CD4-positive, CD25-positive, alpha-beta regulatory T cell (primary cell): ENCODE data around the gene TSPAN3. TPM values are rescaled to one million over a fixed set of nuclear protein-coding genes. Genes with fewer than 3 reads are reported as not detected.

Experiments used
- ATAC-seq, 2 donors: fragments of 150-1000 bp; cut with Tn5 transposase; one replicate each; pipeline ENCODE4 v1.10.0; 2021; ENCODE audit warnings: low read depth in 2 of 2, moderate number of reproducible peaks in 2 of 2, moderate library complexity in 1 of 2
- DNase-seq, 3 donors: peaks; one replicate each; pipeline versions ENCODE4 v3.0.0 to v3.0.0-alpha.2; 2012 to 2022; ENCODE audit warnings: mixed read lengths in 1 of 3
- H3K27ac ChIP-seq: one replicate; pipeline ENCODE4 v1.7.0; 2013; ENCODE audit warnings: mild to moderate bottlenecking, low read length; ENCODE audit not compliant: insufficient read depth, poor library complexity, severe bottlenecking
- H3K27me3 ChIP-seq: one replicate; pipeline ENCODE4 v1.7.0; 2013; ENCODE audit warnings: low read length; ENCODE audit not compliant: control insufficient read depth, insufficient read depth
- H3K36me3 ChIP-seq: one replicate; pipeline ENCODE4 v1.7.0; 2013; ENCODE audit warnings: mild to moderate bottlenecking, low read length, moderate library complexity; ENCODE audit not compliant: control insufficient read depth, insufficient read depth
- H3K4me1 ChIP-seq: 2 replicates; pipeline ENCODE4 v1.7.0; 2013; ENCODE audit warnings: mild to moderate bottlenecking, low read length; ENCODE audit not compliant: insufficient read depth, control insufficient read depth, poor library complexity, severe bottlenecking
- H3K4me3 ChIP-seq: one replicate; pipeline ENCODE4 v1.7.0; 2013; ENCODE audit warnings: low read depth, mild to moderate bottlenecking, low read length, moderate library complexity
- H3K9me3 ChIP-seq, 2 experiments: 1 replicate in 1 of 2; 2 replicates in 1 of 2; pipeline ENCODE4 v1.7.0; 2013; ENCODE audit warnings: low read length in 2 of 2, mild to moderate bottlenecking in 1 of 2, moderate library complexity in 1 of 2; ENCODE audit not compliant: control insufficient read depth in 2 of 2
- H3K27ac Mint-ChIP-seq, 3 donors: one replicate each; pipeline ENCODE4 v1.8.0; 2020 to 2022; ENCODE audit warnings: mild to moderate bottlenecking in 3 of 3, mixed read lengths in 3 of 3, moderate library complexity in 2 of 3
- H3K27me3 Mint-ChIP-seq: one replicate; pipeline ENCODE4 v1.8.0; 2022; ENCODE audit warnings: mild to moderate bottlenecking, mixed read lengths
- H3K36me3 Mint-ChIP-seq: one replicate; pipeline ENCODE4 v1.8.0; 2020; ENCODE audit warnings: mixed read lengths
- H3K4me1 Mint-ChIP-seq, 4 donors: one replicate each; pipeline ENCODE4 v1.8.0; 2020 to 2022; ENCODE audit warnings: mixed read lengths in 4 of 4, mild to moderate bottlenecking in 1 of 4
- H3K4me3 Mint-ChIP-seq, 4 donors: one replicate each; pipeline ENCODE4 v1.8.0; 2020 to 2022; ENCODE audit warnings: mild to moderate bottlenecking in 4 of 4, mixed read lengths in 4 of 4, moderate library complexity in 3 of 4
- H3K9me3 Mint-ChIP-seq, 7 donors: one replicate each; pipeline ENCODE4 v1.8.0; 2020 to 2022; ENCODE audit warnings: mixed read lengths in 7 of 7, mild to moderate bottlenecking in 3 of 7, moderate library complexity in 2 of 7
- polyA plus RNA-seq, 4 donors: library from polyadenylated mRNA; unstranded; fragments of 300-500 nt; fragmentation: Illumina TruSeq; gene quantifications; one replicate each; pipeline ENCODE4 v1.2.3, GENCODE V29; 2021
- total RNA-seq: library from RNA; stranded (reverse); gene quantifications from one replicate; pipeline ENCODE4 v1.2.3, GENCODE V29; 2022

Gene TSPAN3
- total and polyA plus RNA-seq, 5 donors from 2014 or later = 5.4 to 31.0 (median 24.2) TPM

- peaks cover 8% of the 10 kb centered on the region for H3K36me3 Mint-ChIP-seq
- peaks cover 39% of the 10 kb centered on the region for H3K36me3 ChIP-seq
- DNase-seq = no peak
These were observed 36.0 kb downstream of the TSPAN3 start for GRCh38 chr15:77034695-77035489.

GRCh38 chr15:77033729-77034671, 36.9 kb downstream of the TSPAN3 start:
- Histone ChIP-seq H3K9me3 (no peaks in the 10 kb centered on the region), H3K27ac (no peak overlapping the region), H3K27me3 (no peaks in the 10 kb centered on the region), H3K4me1 (no peaks in the 10 kb centered on the region), H3K36me3 (peaks cover 48% of the 10 kb centered on the region), H3K4me3 (no peak overlapping the region)
- Mint-ChIP-seq H3K9me3 (peaks cover 0 to 7% (median 1%) of the 10 kb centered on the region in 7 donors), H3K27ac (peak overlapping the region in 1 of 3 donors; percentile 67), H3K4me3 (no peak overlapping the region), H3K27me3 (no peaks in the 10 kb centered on the region), H3K4me1 (peaks cover 0 to 2% (median 0%) of the 10 kb centered on the region in 4 donors), H3K36me3 (peaks cover 8% of the 10 kb centered on the region)
- DNase-seq (no peak), ATAC-seq (no peak)

More at GRCh38 chr15:77034695-77035489, 36.0 kb downstream of the TSPAN3 start:
- H3K4me1 ChIP-seq = no peaks in the 10 kb centered on the region
- ATAC-seq = peak in 1 of 2 donors; percentile 34
- Mint-ChIP-seq H3K9me3 (peaks cover 0 to 11% (median 1%) of the 10 kb centered on the region in 7 donors), H3K27ac (peak overlapping the region in 2 of 3 donors; percentile 25 to 67), H3K27me3 (no peaks in the 10 kb centered on the region), H3K4me3 (no peak overlapping the region), H3K4me1 (peaks cover 0 to 2% (median 0%) of the 10 kb centered on the region in 4 donors)
- no peak overlapping the region for H3K4me3 ChIP-seq
- H3K9me3 ChIP-seq = no peaks in the 10 kb centered on the region
- no peak overlapping the region for H3K27ac ChIP-seq
- no peaks in the 10 kb centered on the region for H3K27me3 ChIP-seq

GRCh38 chr15:77033417-77033728, 37.5 kb downstream of the TSPAN3 start:
- peaks cover 54% of the 10 kb centered on the region for H3K36me3 ChIP-seq
- no peaks in the 10 kb centered on the region for H3K9me3 ChIP-seq
- Mint-ChIP-seq H3K4me1 (peaks cover 0 to 2% (median 0%) of the 10 kb centered on the region in 4 donors), H3K36me3 (peaks cover 8% of the 10 kb centered on the region), H3K27me3 (no peaks in the 10 kb centered on the region), H3K27ac (peak overlapping the region in 1 of 3 donors; percentile 42), H3K9me3 (peaks cover 0 to 6% (median 1%) of the 10 kb centered on the region in 7 donors), H3K4me3 (no peak overlapping the region)
- H3K27ac ChIP-seq = no peak overlapping the region
- DNase-seq = no peak
- H3K4me1 ChIP-seq = no peaks in the 10 kb centered on the region
- H3K27me3 ChIP-seq = no peaks in the 10 kb centered on the region
- ATAC-seq = no peak
- H3K4me3 ChIP-seq = no peak overlapping the region

GRCh38 chr15:77032647-77033416, 38.1 kb downstream of the TSPAN3 start:
- Mint-ChIP-seq H3K27ac (peak overlapping the region in 1 of 3 donors; percentile 42), H3K36me3 (peaks cover 8% of the 10 kb centered on the region), H3K4me1 (peaks cover 0 to 2% (median 0%) of the 10 kb centered on the region in 4 donors), H3K27me3 (no peaks in the 10 kb centered on the region), H3K9me3 (peaks cover 0 to 6% (median 1%) of the 10 kb centered on the region in 7 donors), H3K4me3 (no peak overlapping the region)
- Histone ChIP-seq H3K36me3 (peaks cover 57% of the 10 kb centered on the region), H3K4me3 (no peak overlapping the region), H3K4me1 (no peaks in the 10 kb centered on the region), H3K27me3 (no peaks in the 10 kb centered on the region), H3K27ac (no peak overlapping the region), H3K9me3 (no peaks in the 10 kb centered on the region)
- ATAC-seq = no peak
- no peak for DNase-seq

DNA sequence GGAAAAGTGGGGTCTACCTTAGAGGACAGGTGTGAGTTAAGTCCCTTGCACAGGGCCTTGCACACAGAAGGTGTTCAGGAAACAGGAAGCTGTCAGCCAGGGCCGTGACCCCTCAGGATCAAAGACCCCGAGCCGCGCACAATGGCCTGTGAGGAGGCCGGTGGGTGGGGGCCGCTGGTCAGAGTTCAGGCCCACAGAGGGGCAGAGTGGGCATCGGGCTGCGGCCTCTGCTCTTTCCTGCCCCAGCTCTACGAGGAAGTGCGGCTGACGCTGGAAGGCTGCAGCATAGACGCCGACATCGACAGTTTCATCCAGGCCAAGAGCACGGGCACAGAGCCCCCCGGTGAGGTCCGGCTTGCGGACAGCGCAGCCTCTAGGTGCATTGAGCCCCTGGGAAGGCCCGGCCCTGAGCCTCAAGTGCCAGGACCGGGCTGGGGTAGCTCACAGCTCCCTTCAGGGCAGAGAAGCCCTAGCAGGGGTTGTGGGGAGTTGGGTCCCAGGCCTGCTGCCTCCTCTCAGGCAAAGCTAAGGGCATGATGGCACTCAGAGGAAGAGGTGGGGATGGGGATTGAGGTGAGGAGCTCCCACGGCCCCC, 38.8 kb downstream of the TSPAN3 start:
- DNase-seq (no peak), ATAC-seq (no peak)
- Histone ChIP-seq H3K9me3 (no peaks in the 10 kb centered on the region), H3K27me3 (no peaks in the 10 kb centered on the region), H3K27ac (no peak overlapping the region), H3K4me1 (no peaks in the 10 kb centered on the region), H3K36me3 (peaks cover 58% of the 10 kb centered on the region), H3K4me3 (no peak overlapping the region)
- Mint-ChIP-seq H3K36me3 (peaks cover 8% of the 10 kb centered on the region), H3K4me3 (no peak overlapping the region), H3K27ac (peak overlapping the region in 1 of 3 donors; percentile 55), H3K9me3 (peaks cover 0 to 3% (median 0%) of the 10 kb centered on the region in 7 donors), H3K4me1 (peaks cover 0 to 2% (median 0%) of the 10 kb centered on the region in 4 donors), H3K27me3 (no peaks in the 10 kb centered on the region)

DNA sequence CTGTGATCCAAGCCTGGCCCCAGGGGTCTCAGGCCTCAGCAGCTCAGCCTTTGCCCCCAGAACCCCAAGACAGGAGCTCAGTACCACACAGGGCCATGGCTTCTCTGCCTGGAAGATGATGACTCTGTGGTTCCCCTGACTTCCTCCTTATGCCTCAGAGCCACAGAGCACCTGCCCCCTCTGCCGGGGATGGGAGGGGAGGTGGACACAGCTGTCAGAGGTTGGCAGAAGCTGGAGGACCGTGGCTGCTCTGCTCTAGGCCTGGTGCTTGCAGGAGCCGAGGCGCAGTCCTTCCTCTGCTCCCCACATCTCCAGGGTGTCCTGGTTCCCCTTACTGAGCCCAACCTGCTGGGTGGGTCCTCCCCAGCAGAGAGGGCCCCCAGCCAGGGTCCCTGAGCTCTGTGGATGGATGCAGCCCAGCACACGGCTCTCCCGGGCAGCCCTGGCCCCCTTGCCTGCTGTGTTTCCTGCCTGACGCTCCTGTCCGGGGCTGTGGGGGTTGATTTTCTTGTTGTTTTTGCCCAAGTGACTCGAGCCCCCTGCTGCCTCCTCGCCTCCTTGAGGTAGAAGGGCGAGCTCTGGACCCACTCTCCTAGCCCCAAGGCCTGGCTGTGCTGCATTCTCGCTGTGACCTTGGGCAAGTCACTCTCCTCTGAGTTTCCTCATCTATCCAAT, 39.4 kb downstream of the TSPAN3 start:
- no peaks in the 10 kb centered on the region for H3K4me1 ChIP-seq
- Mint-ChIP-seq H3K27me3 (no peaks in the 10 kb centered on the region), H3K9me3 (peaks cover 0 to 3% (median 0%) of the 10 kb centered on the region in 7 donors), H3K36me3 (peaks cover 7% of the 10 kb centered on the region), H3K27ac (peak overlapping the region in 1 of 3 donors; percentile 55), H3K4me3 (no peak overlapping the region), H3K4me1 (peaks cover 0 to 2% (median 0%) of the 10 kb centered on the region in 4 donors)
- no peaks in the 10 kb centered on the region for H3K9me3 ChIP-seq
- H3K4me3 ChIP-seq = no peak overlapping the region
- no peak overlapping the region for H3K27ac ChIP-seq
- peaks cover 58% of the 10 kb centered on the region for H3K36me3 ChIP-seq
- DNase-seq (peak in 1 of 3 donors; percentile 48), ATAC-seq (peak in 1 of 2 donors; percentile 37)
- H3K27me3 ChIP-seq = no peaks in the 10 kb centered on the region
